H1 (cell line): Measurements from ENCODE around the gene AGT. TPM values are rescaled to one million over a fixed set of nuclear protein-coding genes. Genes with fewer than 3 reads are reported as not detected.

ENCODE experiments used
- CTCF ChIA-PET: fragments of 300-600 bp; sonication (Branson Sonifier 250); formaldehyde crosslinking; loops from one replicate; lab custom pipeline; 2021; ENCODE audit not compliant: partially characterized antibody; lab: Charles Lee
- POLR2A ChIA-PET: fragments of 300-600 bp; sonication (Branson Sonifier 250); formaldehyde crosslinking; loops from one replicate; lab custom pipeline; 2021; ENCODE audit warnings: inconsistent platforms; ENCODE audit not compliant: partially characterized antibody; lab: Charles Lee
- DNase-seq, 2 experiments: peaks; one replicate each; pipeline versions ENCODE4 v3.0.0 to v3.0.0-alpha.2; 2010 to 2022; ENCODE audit warnings: low spot score in 2 of 2, low read depth in 1 of 2, mixed read lengths in 1 of 2
- FAIRE-seq: peaks from 2 replicates; lab custom pipeline; 2011; peaks lifted over from hg19 to GRCh38; lab: Jason Lieb, UNC
- H2AFZ ChIP-seq: 2 replicates; pipeline ENCODE4 v1.8.1; 2012; ENCODE audit warnings: low read length, inconsistent platforms
- H2AK5ac ChIP-seq: 2 replicates; pipeline ENCODE4 v1.6.1; 2013; ENCODE audit warnings: low read depth, low read length
- H2BK120ac ChIP-seq: replicated peaks from 2 replicates; pipeline ENCODE3; 2013; ENCODE audit warnings: low read depth, low read length, inconsistent platforms
- H2BK12ac ChIP-seq: 2 replicates; pipeline ENCODE4 v1.6.1; 2013; ENCODE audit warnings: low read depth, low read length
- H2BK15ac ChIP-seq: 2 replicates; pipeline ENCODE4 v1.6.1; 2013; ENCODE audit warnings: low read length
- H2BK20ac ChIP-seq: 2 replicates; pipeline ENCODE4 v1.6.1; 2013; ENCODE audit warnings: low read length
- H2BK5ac ChIP-seq: 2 replicates; pipeline ENCODE4 v1.6.1; 2013; ENCODE audit warnings: low read depth, low read length
- H3K14ac ChIP-seq: 2 replicates; pipeline ENCODE4 v1.6.1; 2013; ENCODE audit warnings: inconsistent platforms; ENCODE audit not compliant: insufficient read length
- H3K18ac ChIP-seq: 2 replicates; pipeline ENCODE4 v1.6.1; 2013; ENCODE audit warnings: low read length; ENCODE audit errors: extremely low read depth
- H3K23ac ChIP-seq: 2 replicates; pipeline ENCODE4 v1.6.1; 2013; ENCODE audit warnings: inconsistent platforms; ENCODE audit not compliant: insufficient read length
- H3K23me2 ChIP-seq: 2 replicates; pipeline ENCODE4 v1.6.1; 2013; ENCODE audit warnings: low read depth, low read length
- H3K27ac ChIP-seq: 2 replicates; pipeline ENCODE4 v1.6.1; 2011; ENCODE audit warnings: low read depth, low read length, inconsistent platforms
- H3K27me3 ChIP-seq, 4 experiments: replicated peaks in 1 of 4; 1 replicate in 1 of 4; 2 replicates in 3 of 4; pipeline versions ENCODE4 v1.6.1 to v1.8.1; 2011 to 2013; ENCODE audit warnings: low read length in 3 of 4, mild to moderate bottlenecking in 3 of 4, inconsistent platforms in 2 of 4, mixed read lengths in 2 of 4, moderate library complexity in 1 of 4; ENCODE audit not compliant: control insufficient read depth in 3 of 4, insufficient read depth in 3 of 4; ENCODE audit errors: extremely low read depth in 1 of 4
- H3K36me3 ChIP-seq, 4 experiments: 2 replicates each; pipeline versions ENCODE4 v1.6.1 to v1.8.1; 2011 to 2013; ENCODE audit warnings: mild to moderate bottlenecking in 4 of 4, low read length in 3 of 4, moderate library complexity in 2 of 4, control low read depth in 1 of 4, inconsistent platforms in 1 of 4; ENCODE audit not compliant: insufficient read depth in 4 of 4, control insufficient read depth in 2 of 4
- H3K4ac ChIP-seq: replicated peaks from 2 replicates; pipeline ENCODE3; 2013; ENCODE audit warnings: low read length, low read depth, mixed read lengths, inconsistent platforms; ENCODE audit not compliant: insufficient read length
- H3K4me1 ChIP-seq, 4 experiments: replicated peaks in 1 of 4; 1 replicate in 1 of 4; 2 replicates in 3 of 4; pipeline versions ENCODE4 v1.6.1 to v1.8.1; 2011 to 2013; ENCODE audit warnings: low read length in 3 of 4, inconsistent platforms in 2 of 4, mixed read lengths in 1 of 4; ENCODE audit not compliant: insufficient read depth in 4 of 4, control insufficient read depth in 3 of 4
- H3K4me2 ChIP-seq, 2 experiments: 2 replicates each; pipeline versions ENCODE4 v1.6.1 to v1.8.1; 2011 to 2013; ENCODE audit warnings: low read depth in 2 of 2, low read length in 2 of 2, control low read depth in 1 of 2, inconsistent platforms in 1 of 2, mild to moderate bottlenecking in 1 of 2; ENCODE audit not compliant: insufficient read depth in 1 of 2
- H3K4me3 ChIP-seq, 4 experiments: fragments of 200-600, 300-600 bp in 1 of 4; sonication (generic), shearing (Covaris generic), sonication (Bioruptor Twin) in 1 of 4; 2 replicates each; pipeline versions ENCODE4 v1.5.1 to v1.8.1; 2011 to 2016; ENCODE audit warnings: low read length in 4 of 4, low read depth in 3 of 4, control low read depth in 2 of 4, inconsistent platforms in 2 of 4, mild to moderate bottlenecking in 2 of 4, mixed read lengths in 1 of 4, moderate library complexity in 1 of 4; ENCODE audit not compliant: insufficient read depth in 2 of 4; ENCODE audit errors: extremely low read depth in 1 of 4
- H3K56ac ChIP-seq: replicated peaks from 2 replicates; pipeline ENCODE3; 2013; ENCODE audit warnings: low read depth, mild to moderate bottlenecking, mixed read lengths, low read length, inconsistent platforms; ENCODE audit not compliant: insufficient read length
- H3K79me1 ChIP-seq: 2 replicates; pipeline ENCODE4 v1.6.1; 2013; ENCODE audit warnings: low read depth, low read length, control low read depth
- H3K79me2 ChIP-seq, 2 experiments: 2 replicates each; pipeline versions ENCODE4 v1.6.1 to v1.8.1; 2012 to 2013; ENCODE audit warnings: low read length in 2 of 2, mild to moderate bottlenecking in 2 of 2, inconsistent platforms in 1 of 2; ENCODE audit not compliant: insufficient read depth in 2 of 2, control insufficient read depth in 1 of 2
- H3K9ac ChIP-seq, 4 experiments: replicated peaks in 1 of 4; 1 replicate in 1 of 4; 2 replicates in 3 of 4; pipeline versions ENCODE4 v1.6.1 to v1.8.1; 2011 to 2013; ENCODE audit warnings: low read depth in 3 of 4, low read length in 3 of 4, control low read depth in 2 of 4, mild to moderate bottlenecking in 2 of 4, moderate library complexity in 2 of 4, inconsistent platforms in 1 of 4; ENCODE audit errors: extremely low read depth in 1 of 4
- H3K9me3 ChIP-seq, 2 experiments: 2 replicates each; pipeline versions ENCODE4 v1.6.1 to v1.8.1; 2012 to 2013; ENCODE audit warnings: mild to moderate bottlenecking in 2 of 2, moderate library complexity in 2 of 2, control low read depth in 1 of 2, inconsistent platforms in 1 of 2, low read depth in 1 of 2, low read length in 1 of 2, mixed read lengths in 1 of 2; ENCODE audit not compliant: insufficient read depth in 2 of 2
- H4K20me1 ChIP-seq, 2 experiments: replicated peaks in 1 of 2; 2 replicates each; pipeline versions ENCODE3 to v1.8.1; 2011 to 2013; ENCODE audit warnings: inconsistent platforms in 2 of 2, low read length in 2 of 2, mild to moderate bottlenecking in 1 of 2; ENCODE audit not compliant: insufficient read depth in 2 of 2, control insufficient read depth in 1 of 2
- H4K5ac ChIP-seq: 2 replicates; pipeline ENCODE4 v1.6.1; 2013; ENCODE audit warnings: low read length, low read depth, mixed read lengths, inconsistent platforms; ENCODE audit not compliant: insufficient read length
- H4K8ac ChIP-seq: 2 replicates; pipeline ENCODE4 v1.8.0; 2013; ENCODE audit warnings: mild to moderate bottlenecking, moderate library complexity, low read length, inconsistent platforms; ENCODE audit not compliant: insufficient read depth; ENCODE audit errors: extremely low read depth
- H4K91ac ChIP-seq: replicated peaks from 2 replicates; pipeline ENCODE3; 2013; ENCODE audit warnings: low read length, mixed read lengths, inconsistent platforms; ENCODE audit not compliant: insufficient read length
- CREB1 ChIP-seq: IDR thresholded peaks from 2 replicates; pipeline ENCODE4 v1.6.1; 2012; ENCODE audit warnings: inconsistent platforms
- POU5F1 ChIP-seq: IDR thresholded peaks from 2 replicates; pipeline ENCODE4 v1.6.1; 2011; ENCODE audit warnings: low read depth, mild to moderate bottlenecking, low read length, moderate library complexity
- SIX5 ChIP-seq: IDR thresholded peaks from 2 replicates; pipeline ENCODE4 v1.6.1; 2011; ENCODE audit warnings: mild to moderate bottlenecking, low read depth, low read length
- SP1 ChIP-seq: IDR thresholded peaks from 2 replicates; pipeline ENCODE4 v1.6.1; 2011; ENCODE audit warnings: low read depth, low read length
- SP2 ChIP-seq: IDR thresholded peaks from 2 replicates; pipeline ENCODE4 v1.6.1; 2012; ENCODE audit warnings: mild to moderate bottlenecking, low read length, inconsistent platforms
- SP4 ChIP-seq: IDR thresholded peaks from 2 replicates; pipeline ENCODE4 v1.6.1; 2012; ENCODE audit warnings: low read length, inconsistent platforms
- YY1 ChIP-seq: IDR thresholded peaks from 2 replicates; pipeline ENCODE4 v1.6.1; 2011; ENCODE audit warnings: low read depth, mild to moderate bottlenecking, low read length
- ZNF274 ChIP-seq: IDR thresholded peaks from 2 replicates; pipeline ENCODE4 v1.7.0; 2012; ENCODE audit warnings: low read length, borderline replicate concordance; ENCODE audit errors: extremely low read depth
- WGBS, 2 experiments: shearing (Covaris generic) in 1 of 2; methylation state at CpG; one replicate each; pipeline versions ENCODE4 v1.1.6 to v1.1.7; 2013 to 2015; ENCODE audit warnings: low lambda C conversion rate in 2 of 2, mixed read lengths in 2 of 2, inconsistent platforms in 1 of 2, low coverage in 1 of 2, missing lambda C conversion rate in 1 of 2; ENCODE audit not compliant: insufficient replicate concordance in 2 of 2, insufficient coverage in 1 of 2, insufficient read length in 1 of 2; ENCODE audit errors: extremely low coverage in 1 of 2, missing lambda C conversion rate in 1 of 2; 5-methylcytosine and 5-hydroxymethylcytosine counted together
- polyA plus RNA-seq, 7 experiments: library from polyadenylated mRNA; depleted of rRNA in 3 of 7; stranded (reverse) in 5 of 7; unstranded in 2 of 7; fragments of >200 nt in 5 of 7; fragments of 200-250 nt in 2 of 7; gene quantifications; 1 replicate in 5 of 7; 2 replicates in 1 of 7; 4 replicates in 1 of 7; pipeline versions ENCODE4 v1.2.1 to v1.2.3, GENCODE V29; 2011 to 2013; ENCODE audit warnings: missing spikeins in 2 of 7, mixed read lengths in 2 of 7
- total RNA-seq: library from RNA; stranded (reverse); fragmentation: NEBNext Ultra II Directional; extraction: Animal tissue kit (Norgen Biotek cat#: 25700); gene quantifications from 2 replicates; pipeline ENCODE4 v1.2.1, GENCODE V29; 2021
- TF ChIP-seq, protein P1 (sequence below): IDR thresholded peaks from 2 replicates; pipeline ENCODE4 v1.6.1; 2012; ENCODE audit warnings: low read length, inconsistent platforms
- TF ChIP-seq, protein P2 (sequence below): IDR thresholded peaks from 2 replicates; pipeline ENCODE4 v1.6.1; 2012; ENCODE audit warnings: inconsistent platforms

AGT gene
- total and polyA plus RNA-seq, 2 of the 8 experiments (the other 6 are each of a cell fraction or from before 2014, with no cell fraction given): 0.20 TPM; not detected in 1

DNA sequence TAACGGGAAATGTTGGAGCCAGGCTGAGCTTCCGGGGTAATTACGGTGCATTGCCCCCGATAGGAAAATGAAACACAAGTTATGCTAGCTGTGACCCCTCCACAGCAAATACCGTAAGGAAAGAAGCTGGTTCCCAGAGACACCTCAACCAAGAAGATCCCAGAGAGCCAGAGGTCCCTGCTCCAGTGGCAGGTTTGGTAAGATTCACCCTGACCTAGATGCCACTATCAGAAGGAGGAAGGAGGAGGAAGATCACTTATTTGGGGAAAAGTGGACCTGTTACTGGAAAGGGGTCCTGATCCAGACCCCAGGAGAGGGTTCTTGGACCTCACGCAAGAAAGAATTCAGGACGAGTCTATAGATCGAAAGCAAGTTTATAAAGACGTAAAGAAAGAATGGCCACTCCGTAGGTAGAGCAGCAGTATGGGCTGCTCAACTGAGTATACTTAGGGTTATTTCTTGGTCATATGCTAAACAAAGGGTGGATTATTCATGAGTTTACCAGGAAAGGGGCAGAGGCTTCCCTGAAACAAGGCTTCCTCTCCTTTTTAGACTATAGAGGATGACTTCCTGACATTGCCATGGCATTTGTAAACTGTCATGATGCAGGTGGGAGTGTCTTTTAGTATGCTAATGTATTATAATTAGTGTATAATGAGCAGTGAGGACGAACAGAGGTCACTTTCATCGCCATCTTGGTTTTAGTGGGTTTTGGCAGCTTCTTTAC is 25.8 kb upstream of the AGT start:
- Histone ChIP-seq H2BK20ac (no peak overlapping the region), H2BK15ac (no peak overlapping the region), H3K4me3 (no peak overlapping the region), H3K79me2 (no peaks in the 10 kb centered on the region), H4K20me1 (no peaks in the 10 kb centered on the region), H3K9ac (no peak overlapping the region), H3K9me3 (peaks cover 0 to 3% of the 10 kb centered on the region in 2 experiments; a peak in 1 of 4 replicates), H2AFZ (no peak overlapping the region), H3K23ac (no peak overlapping the region), H2BK5ac (no peak overlapping the region), H2BK12ac (no peak overlapping the region), H3K27me3 (peaks cover 0 to 2% (median 0%) of the 10 kb centered on the region in 4 experiments; a peak in 2 of 7 replicates), H3K27ac (no peak overlapping the region), H3K4me1 (no peaks in the 10 kb centered on the region), H3K79me1 (no peaks in the 10 kb centered on the region), H3K18ac (no peak overlapping the region), H3K4ac (no peak overlapping the region), H4K5ac (no peak overlapping the region), H3K23me2 (no peaks in the 10 kb centered on the region), H3K4me2 (no peak overlapping the region), H2AK5ac (no peak overlapping the region), H4K91ac (no peak overlapping the region), H2BK120ac (no peak overlapping the region), H3K36me3 (no peaks in the 10 kb centered on the region), H3K14ac (no peak overlapping the region), H4K8ac (no peak overlapping the region), H3K56ac (no peak overlapping the region)
- DNase-seq (no peak), FAIRE-seq (no peak)
- TF ChIP-seq ZNF274: no peak
- no peak for TF ChIP-seq SP2
- TF ChIP-seq SP1: no peak
- TF ChIP-seq POU5F1: no peak
- TF ChIP-seq SIX5: no peak
- TF ChIP-seq SP4: no peak
- TF ChIP-seq YY1: no peak
- TF ChIP-seq, protein P1, sequence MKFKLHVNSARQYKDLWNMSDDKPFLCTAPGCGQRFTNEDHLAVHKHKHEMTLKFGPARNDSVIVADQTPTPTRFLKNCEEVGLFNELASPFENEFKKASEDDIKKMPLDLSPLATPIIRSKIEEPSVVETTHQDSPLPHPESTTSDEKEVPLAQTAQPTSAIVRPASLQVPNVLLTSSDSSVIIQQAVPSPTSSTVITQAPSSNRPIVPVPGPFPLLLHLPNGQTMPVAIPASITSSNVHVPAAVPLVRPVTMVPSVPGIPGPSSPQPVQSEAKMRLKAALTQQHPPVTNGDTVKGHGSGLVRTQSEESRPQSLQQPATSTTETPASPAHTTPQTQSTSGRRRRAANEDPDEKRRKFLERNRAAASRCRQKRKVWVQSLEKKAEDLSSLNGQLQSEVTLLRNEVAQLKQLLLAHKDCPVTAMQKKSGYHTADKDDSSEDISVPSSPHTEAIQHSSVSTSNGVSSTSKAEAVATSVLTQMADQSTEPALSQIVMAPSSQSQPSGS: no peak
- TF ChIP-seq CREB1: no peak
- TF ChIP-seq, protein P2, sequence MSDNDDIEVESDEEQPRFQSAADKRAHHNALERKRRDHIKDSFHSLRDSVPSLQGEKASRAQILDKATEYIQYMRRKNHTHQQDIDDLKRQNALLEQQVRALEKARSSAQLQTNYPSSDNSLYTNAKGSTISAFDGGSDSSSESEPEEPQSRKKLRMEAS: no peak
- WGBS, 2 experiments: 88% methylated on average over 12 of the region's 12 CpGs; no CpG with 5 or more reads in 1 of the 2 experiments
- ChIA-PET CTCF (no interaction called here), POLR2A (interaction anchor here (0.6 to 1.1 kb wide), 2 partner anchors 13 to 501 kb away, joined by 5 to 6 read pairs; no protein-coding TSS in a partner anchor)
